A673 (cell line): Measurements from ENCODE around the gene ADGRD1. TPM values are rescaled to one million over a fixed set of nuclear protein-coding genes. Genes with fewer than 3 reads are reported as not detected.

Experiments used
- BruUV-seq: library from RNA; stranded (reverse); fragments of 400-500 nt; replicated peaks from 2 replicates; lab custom pipeline; 2021; lab: Mats Ljungman, UMichigan
- CTCF ChIA-PET: fragments of 300-600 bp; sonication (Branson Sonifier 250); formaldehyde crosslinking; loops from one replicate; lab custom pipeline; 2022; ENCODE audit warnings: antibody characterized with exemption; lab: Charles Lee
- POLR2A ChIA-PET: fragments of 300-600 bp; sonication (Branson Sonifier 250); formaldehyde crosslinking; loops from one replicate; lab custom pipeline; 2022; ENCODE audit warnings: antibody characterized with exemption; ENCODE audit not compliant: low non-redundant PET; lab: Charles Lee
- DNase-seq: peaks from one replicate; pipeline ENCODE4 v3.0.0-alpha.2; 2015; ENCODE audit warnings: low spot score
- H3K27ac ChIP-seq: fragments of 200-600 bp; sonication (generic); 2 replicates; pipeline ENCODE4 v1.5.1; 2016; ENCODE audit warnings: mixed run types, low read depth, mild to moderate bottlenecking, mixed read lengths, antibody characterized with exemption, low read length; ENCODE audit not compliant: poor library complexity, severe bottlenecking
- H3K27me3 ChIP-seq: fragments of 200-600 bp; sonication (generic); replicated peaks from 2 replicates; pipeline ENCODE4 v1.6.1; 2017; ENCODE audit warnings: mixed run types, low read depth, mild to moderate bottlenecking, mixed read lengths, antibody characterized with exemption, low read length; ENCODE audit not compliant: insufficient read depth, poor library complexity
- H3K36me3 ChIP-seq: fragments of 200-600 bp; sonication (generic); 2 replicates; pipeline ENCODE4 v1.6.1; 2016; ENCODE audit warnings: mixed run types, mild to moderate bottlenecking, mixed read lengths, antibody characterized with exemption, low read length; ENCODE audit not compliant: insufficient read depth, poor library complexity, severe bottlenecking
- H3K4me1 ChIP-seq: fragments of 200-600 bp; sonication (generic); 2 replicates; pipeline ENCODE4 v1.6.1; 2017; ENCODE audit warnings: mixed run types, mild to moderate bottlenecking, mixed read lengths, antibody characterized with exemption, low read length; ENCODE audit not compliant: insufficient read depth, poor library complexity, severe bottlenecking
- H3K4me3 ChIP-seq: fragments of 200-600 bp; sonication (generic); 2 replicates; pipeline ENCODE4 v1.5.1; 2016; ENCODE audit warnings: low read depth, mixed run types, mild to moderate bottlenecking, mixed read lengths, low read length; ENCODE audit not compliant: poor library complexity, severe bottlenecking
- H3K9me3 ChIP-seq: fragments of 200-600 bp; sonication (generic); 2 replicates; pipeline ENCODE4 v1.6.1; 2016; ENCODE audit warnings: mixed run types, low read depth, mild to moderate bottlenecking, mixed read lengths, antibody characterized with exemption, low read length; ENCODE audit not compliant: poor library complexity, severe bottlenecking
- CTCF ChIP-seq: fragments of 300-800, 200-600 bp; sonication (generic); conservative IDR thresholded peaks from 2 replicates; pipeline ENCODE4 v1.5.1; 2017; ENCODE audit warnings: low read depth, mild to moderate bottlenecking, antibody characterized with exemption, low read length, moderate library complexity, mixed read lengths
- EZH2 ChIP-seq: fragments of 200-600 bp; sonication (generic); IDR thresholded peaks from 2 replicates; pipeline ENCODE4 v1.6.1; 2017; ENCODE audit warnings: borderline replicate concordance, low read depth, mild to moderate bottlenecking, mixed read lengths, antibody characterized with exemption, low read length; ENCODE audit not compliant: poor library complexity, severe bottlenecking
- intact Hi-C: fragments of 100-400 bp; cut with micrococcal nuclease; formaldehyde crosslinking; loops from one replicate; pipeline ENCODE4 v1.10.0; 2022; ENCODE audit not compliant: unreplicated experiment
- total RNA-seq: library from RNA; stranded (reverse); gene quantifications from 2 replicates; pipeline ENCODE4 v1.2.3, GENCODE V29; 2021

ADGRD1 gene
- total RNA-seq, 1 experiment from 2014 or later, result not detected

- CTCF ChIA-PET, result no interaction called here
- Histone ChIP-seq H3K36me3 (no peaks in the 10 kb centered on the region), H3K27me3 (no peaks in the 10 kb centered on the region), H3K27ac (no peak overlapping the region), H3K9me3 (no peaks in the 10 kb centered on the region), H3K4me3 (no peak overlapping the region), H3K4me1 (no peaks in the 10 kb centered on the region)
- no TSS peak for BruUV-seq
- no peak for DNase-seq
- intact Hi-C loops, result no loop called here
- POLR2A ChIA-PET, result no interaction called here
- TF ChIP-seq CTCF, result no peak
- no peak for TF ChIP-seq EZH2
These were observed 29.8 kb downstream of the ADGRD1 start for GRCh38 chr12:130983328-130984017.

- no peak for DNase-seq
- H3K4me1 ChIP-seq, result no peaks in the 10 kb centered on the region
- intact Hi-C loops, result no loop called here
- ChIA-PET CTCF (no interaction called here), POLR2A (no interaction called here)
- no peaks in the 10 kb centered on the region for H3K9me3 ChIP-seq
- H3K4me3 ChIP-seq, result no peak overlapping the region
- no TSS peak for BruUV-seq
- H3K27me3 ChIP-seq, result no peaks in the 10 kb centered on the region
- H3K36me3 ChIP-seq, result no peaks in the 10 kb centered on the region
- H3K27ac ChIP-seq, result no peak overlapping the region
- TF ChIP-seq EZH2 (no peak), CTCF (no peak)
These were observed 30.7 kb downstream of the ADGRD1 start for GRCh38 chr12:130984183-130985058.

- BruUV-seq, result no TSS peak
- Histone ChIP-seq H3K27me3 (no peaks in the 10 kb centered on the region), H3K9me3 (no peaks in the 10 kb centered on the region), H3K36me3 (no peaks in the 10 kb centered on the region), H3K4me3 (no peak overlapping the region), H3K27ac (no peak overlapping the region), H3K4me1 (peaks cover 7% of the 10 kb centered on the region)
- DNase-seq, result no peak
- ChIA-PET CTCF (no interaction called here), POLR2A (no interaction called here)
- intact Hi-C loops, result no loop called here
- no peak for TF ChIP-seq CTCF
- no peak for TF ChIP-seq EZH2
These were observed 33.6 kb downstream of the ADGRD1 start for GRCh38 chr12:130987151-130987931.
